Heart left ventricle (tissue), 13 donors: ENCODE measurements around the gene HPSE2.

Experiments used
- CTCF ChIP-seq, 12 donors: fragments of 200-600 bp; sonication (generic) in 4 of 12; IDR thresholded peaks; one replicate each; pipeline versions ENCODE4 v1.5.0 to v1.8.0; 2018 to 2022; ENCODE audit warnings: antibody characterized with exemption in 12 of 12, mild to moderate bottlenecking in 5 of 12
- POLR2A ChIP-seq, 2 donors: fragments of 450-650 bp; IDR thresholded peaks; one replicate each; pipeline ENCODE4 v1.6.1; 2017; ENCODE audit warnings: antibody characterized with exemption in 2 of 2, mild to moderate bottlenecking in 2 of 2, moderate library complexity in 2 of 2
- donor health status: ischemic (EF 13 %, LVEDD 7.1; RV severe dilation, severe dysfunction).
- donor health status: DM: no; HTN: yes; CAD: no.
- donor health status: DM: no; HTN: no; CAD: no.
- donor health status: ischemic (EF 25% LVEDD 6.9; RV normal size, moderate dysfunction).
- donor health status: ischemic (EF 25% LVEDD 5.7; RV mildly dilated, moderate dysfunction).
- donor health status: ischemic (EF 35%, LVEDD 5.7; RV mildly dilated, moderate dysfunction).
- donor health status: nonischemic (EF 11% LVEDD 7.7; RV severe dilation, severe dysfunction).
- donor health status: DM: yes; HTN: yes; CAD: no.
- donor health status: PGD.
- donor health status: ischemic (EF 29% LVEDD 5.4; RV normal size, mild dysfunction).
- donor health status: nonischemic (EF 23%, LVEDD 6.1; RV moderate dilation, normal function).

GRCh38 chr10:98517672-98518071 lies 718.0 kb downstream of the HPSE2 start:
- TF ChIP-seq POLR2A (IDR thresholded peaks at IDR 0.05) (no peak), CTCF (IDR thresholded peaks at IDR 0.05) (no peak)
